Mesendoderm (in vitro differentiated cells): ENCODE results near the gene FAM3C.

Experiments used
- DNase-seq: peaks from one replicate; pipeline ENCODE4 v3.0.0; 2013
- H2AK5ac ChIP-seq: 2 replicates; pipeline ENCODE4 v1.6.1; 2013; ENCODE audit warnings: low read length, inconsistent platforms
- H2BK120ac ChIP-seq: 2 replicates; pipeline ENCODE4 v1.6.1; 2013; ENCODE audit warnings: low read depth, mild to moderate bottlenecking, low read length, moderate library complexity, mixed read lengths
- H2BK15ac ChIP-seq: replicated peaks from 2 replicates; pipeline ENCODE4 v1.6.1; 2013; ENCODE audit warnings: low read depth, mild to moderate bottlenecking, moderate library complexity
- H2BK5ac ChIP-seq: 2 replicates; pipeline ENCODE4 v1.6.1; 2013; ENCODE audit warnings: low read length, inconsistent platforms
- H3K18ac ChIP-seq: 2 replicates; pipeline ENCODE4 v1.6.1; 2013; ENCODE audit warnings: mild to moderate bottlenecking, low read length, mixed read lengths
- H3K23ac ChIP-seq: one replicate; pipeline ENCODE4 v1.6.1; 2013; ENCODE audit warnings: low read length
- H3K27ac ChIP-seq: 2 replicates; pipeline ENCODE4 v1.5.1; 2013; ENCODE audit warnings: low read depth, mild to moderate bottlenecking, inconsistent platforms, low read length, moderate library complexity
- H3K27me3 ChIP-seq: 2 replicates; pipeline ENCODE4 v1.6.1; 2013; ENCODE audit warnings: low read length, control low read depth, mild to moderate bottlenecking, inconsistent platforms; ENCODE audit not compliant: insufficient read depth, poor library complexity
- H3K36me3 ChIP-seq: 2 replicates; pipeline ENCODE4 v1.6.1; 2013; ENCODE audit warnings: low read length, inconsistent platforms; ENCODE audit not compliant: control insufficient read depth, insufficient read depth
- H3K4ac ChIP-seq: one replicate; pipeline ENCODE4 v1.6.1; 2013; ENCODE audit warnings: low read depth, mild to moderate bottlenecking, low read length, moderate library complexity
- H3K4me1 ChIP-seq: 2 replicates; pipeline ENCODE4 v1.6.1; 2013; ENCODE audit warnings: low read depth, low read length, inconsistent platforms; ENCODE audit not compliant: control insufficient read depth
- H3K4me2 ChIP-seq: 2 replicates; pipeline ENCODE4 v1.6.1; 2013; ENCODE audit warnings: low read length
- H3K4me3 ChIP-seq: 2 replicates; pipeline ENCODE4 v1.5.1; 2013; ENCODE audit warnings: mild to moderate bottlenecking, low read length
- H3K56ac ChIP-seq: one replicate; pipeline ENCODE4 v1.6.1; 2013; ENCODE audit warnings: low read length
- H3K79me1 ChIP-seq: 2 replicates; pipeline ENCODE4 v1.6.1; 2013; ENCODE audit warnings: low read length, inconsistent platforms
- H3K79me2 ChIP-seq: 2 replicates; pipeline ENCODE4 v1.6.1; 2013; ENCODE audit warnings: mild to moderate bottlenecking, low read length; ENCODE audit not compliant: control insufficient read depth, insufficient read depth
- H3K9ac ChIP-seq: 2 replicates; pipeline ENCODE4 v1.6.1; 2013; ENCODE audit warnings: low read length, inconsistent platforms
- H4K5ac ChIP-seq: one replicate; pipeline ENCODE4 v1.6.1; 2013; ENCODE audit warnings: low read length
- H4K8ac ChIP-seq: one replicate; pipeline ENCODE4 v1.6.1; 2013; ENCODE audit warnings: low read depth, mild to moderate bottlenecking, control low read depth, low read length, moderate library complexity
- WGBS: extraction: QIAGEN DNeasy Blood & Tissue Kit; methylation state at CpG from one replicate; pipeline ENCODE4 v1.1.7; 2013; ENCODE audit warnings: low lambda C conversion rate, missing lambda C conversion rate; ENCODE audit not compliant: insufficient coverage; ENCODE audit errors: extremely low coverage; 5-methylcytosine and 5-hydroxymethylcytosine counted together

FAM3C gene

DNA sequence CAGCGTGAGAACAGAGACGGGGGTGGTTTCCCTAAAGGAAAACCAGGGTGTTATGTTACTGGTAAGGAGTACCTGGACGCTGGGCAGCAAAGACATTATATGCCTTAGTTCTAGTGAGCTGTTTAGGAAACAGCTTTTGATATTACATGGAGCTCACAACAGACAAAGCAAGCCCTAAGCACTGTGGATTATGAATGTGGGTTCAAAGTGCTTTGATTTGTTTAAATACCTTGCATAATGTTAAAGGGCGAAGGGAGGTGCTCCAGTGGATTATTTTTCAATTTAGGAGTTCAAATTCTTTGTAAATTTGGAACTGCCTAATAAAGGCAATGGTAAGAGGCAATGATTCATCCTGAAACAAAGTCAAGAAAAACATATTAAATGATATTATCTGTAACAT is 53.5 kb downstream of the FAM3C start:
- Histone ChIP-seq H3K9ac (no peak overlapping the region), H4K5ac (no peak overlapping the region), H3K4me1 (no peaks in the 10 kb centered on the region), H3K18ac (no peak overlapping the region), H4K8ac (no peak overlapping the region), H2BK120ac (no peak overlapping the region), H2BK15ac (no peak overlapping the region), H3K4me2 (no peak overlapping the region), H3K79me2 (no peaks in the 10 kb centered on the region), H3K79me1 (no peaks in the 10 kb centered on the region), H2BK5ac (no peak overlapping the region), H2AK5ac (no peak overlapping the region), H3K4ac (no peak overlapping the region), H3K27me3 (no peaks in the 10 kb centered on the region), H3K4me3 (no peak overlapping the region), H3K23ac (no peak overlapping the region), H3K27ac (no peak overlapping the region), H3K56ac (no peak overlapping the region), H3K36me3 (no peaks in the 10 kb centered on the region)
- DNase-seq = no peak
- no CpG with 5 or more reads among the region's 4 CpGs for WGBS

- H3K4me3 ChIP-seq = no peak overlapping the region
- no peaks in the 10 kb centered on the region for H3K79me1 ChIP-seq
- DNase-seq = no peak
- no peak overlapping the region for H3K4ac ChIP-seq
- H3K4me2 ChIP-seq = no peak overlapping the region
- H3K18ac ChIP-seq = no peak overlapping the region
- no peaks in the 10 kb centered on the region for H3K79me2 ChIP-seq
- no peak overlapping the region for H3K56ac ChIP-seq
- H3K27me3 ChIP-seq = no peaks in the 10 kb centered on the region
- H3K4me1 ChIP-seq = no peaks in the 10 kb centered on the region
- no peak overlapping the region for H4K8ac ChIP-seq
- H2BK120ac ChIP-seq = no peak overlapping the region
- no peak overlapping the region for H2BK15ac ChIP-seq
- H3K36me3 ChIP-seq = no peaks in the 10 kb centered on the region
- H3K9ac ChIP-seq = no peak overlapping the region
- no peak overlapping the region for H3K23ac ChIP-seq
- no peak overlapping the region for H4K5ac ChIP-seq
- H3K27ac ChIP-seq = no peak overlapping the region
- no peak overlapping the region for H2BK5ac ChIP-seq
- H2AK5ac ChIP-seq = no peak overlapping the region
Measured at GRCh38 chr7:121341933-121342332, 54.2 kb downstream of the FAM3C start.

DNA sequence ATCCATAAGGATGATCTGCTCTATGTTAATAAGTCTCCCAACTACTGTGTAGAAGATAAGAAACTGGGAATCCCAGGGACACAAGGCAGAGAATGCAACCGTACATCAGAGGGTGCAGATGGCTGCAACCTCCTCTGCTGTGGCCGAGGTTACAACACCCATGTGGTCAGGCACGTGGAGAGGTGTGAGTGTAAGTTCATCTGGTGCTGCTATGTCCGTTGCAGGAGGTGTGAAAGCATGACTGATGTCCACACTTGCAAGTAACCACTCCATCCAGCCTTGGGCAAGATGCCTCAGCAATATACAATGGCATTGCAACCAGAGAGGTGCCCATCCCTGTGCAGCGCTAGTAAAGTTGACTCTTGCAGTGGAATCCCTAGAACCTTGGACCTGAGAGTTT is 57.0 kb downstream of the FAM3C start:
- H3K4me3 ChIP-seq = no peak overlapping the region
- no peaks in the 10 kb centered on the region for H3K79me2 ChIP-seq
- no peak overlapping the region for H2BK15ac ChIP-seq
- no peak overlapping the region for H3K56ac ChIP-seq
- no peak overlapping the region for H3K27ac ChIP-seq
- H2AK5ac ChIP-seq = no peak overlapping the region
- no peak overlapping the region for H4K8ac ChIP-seq
- H3K36me3 ChIP-seq = no peaks in the 10 kb centered on the region
- DNase-seq = no peak
- H4K5ac ChIP-seq = no peak overlapping the region
- H3K18ac ChIP-seq = no peak overlapping the region
- no CpG with 5 or more reads among the region's 5 CpGs for WGBS
- no peak overlapping the region for H2BK5ac ChIP-seq
- H3K4me1 ChIP-seq = no peaks in the 10 kb centered on the region
- no peak overlapping the region for H3K4ac ChIP-seq
- no peak overlapping the region for H2BK120ac ChIP-seq
- H3K4me2 ChIP-seq = no peak overlapping the region
- H3K27me3 ChIP-seq = no peaks in the 10 kb centered on the region
- H3K23ac ChIP-seq = no peak overlapping the region
- H3K9ac ChIP-seq = no peak overlapping the region
- H3K79me1 ChIP-seq = no peaks in the 10 kb centered on the region

DNA sequence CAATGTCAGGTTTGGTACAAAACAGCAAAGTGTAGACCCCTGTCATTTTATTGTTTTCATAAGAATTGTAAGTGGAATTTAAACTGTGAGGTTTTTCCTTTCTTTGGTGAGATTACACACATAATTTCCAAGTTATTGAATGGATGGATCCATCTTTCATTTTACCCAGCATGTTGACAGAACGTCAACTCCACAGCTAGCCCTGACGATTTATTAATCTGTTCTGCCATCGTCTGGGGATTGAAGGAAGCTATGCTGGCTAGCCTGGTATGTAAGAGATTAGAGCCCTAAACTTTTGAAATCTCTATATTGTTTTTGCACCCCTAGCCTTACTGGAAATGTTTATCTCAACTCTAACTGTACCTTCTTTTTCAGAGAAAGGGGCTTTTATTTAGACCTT is 58.7 kb downstream of the FAM3C start:
- no CpG with 5 or more reads among the region's 3 CpGs for WGBS
- H3K79me2 ChIP-seq = no peaks in the 10 kb centered on the region
- no peak overlapping the region for H3K4me3 ChIP-seq

GRCh38 chr7:121336579-121336978 is 59.5 kb downstream of the FAM3C start:
- no peak overlapping the region for H3K18ac ChIP-seq
- no peaks in the 10 kb centered on the region for H3K79me1 ChIP-seq
- no peak overlapping the region for H4K8ac ChIP-seq
- H2BK5ac ChIP-seq = no peak overlapping the region
- H3K27me3 ChIP-seq = no peaks in the 10 kb centered on the region
- H2BK120ac ChIP-seq = no peak overlapping the region
- H4K5ac ChIP-seq = no peak overlapping the region
- no peaks in the 10 kb centered on the region for H3K79me2 ChIP-seq
- no peak for DNase-seq
- H2AK5ac ChIP-seq = no peak overlapping the region
- no peak overlapping the region for H3K4me2 ChIP-seq
- H3K23ac ChIP-seq = no peak overlapping the region
- H3K4me1 ChIP-seq = no peaks in the 10 kb centered on the region
- H3K27ac ChIP-seq = no peak overlapping the region
- H2BK15ac ChIP-seq = no peak overlapping the region
- no peak overlapping the region for H3K9ac ChIP-seq
- no peak overlapping the region for H3K4ac ChIP-seq
- no peak overlapping the region for H3K56ac ChIP-seq
- no CpG with 5 or more reads among the region's 3 CpGs for WGBS
- no peak overlapping the region for H3K4me3 ChIP-seq
- H3K36me3 ChIP-seq = no peaks in the 10 kb centered on the region

More for the DNA sequence above, 58.7 kb downstream of the FAM3C start:
- no peak overlapping the region for H4K8ac ChIP-seq
- no peak overlapping the region for H3K9ac ChIP-seq
- H3K56ac ChIP-seq = no peak overlapping the region
- H3K36me3 ChIP-seq = no peaks in the 10 kb centered on the region
- H3K4me2 ChIP-seq = no peak overlapping the region
- H3K4ac ChIP-seq = no peak overlapping the region
- no peaks in the 10 kb centered on the region for H3K27me3 ChIP-seq
- no peak overlapping the region for H3K18ac ChIP-seq
- no peaks in the 10 kb centered on the region for H3K79me1 ChIP-seq
- no peak overlapping the region for H2AK5ac ChIP-seq
- no peak overlapping the region for H2BK120ac ChIP-seq
- no peak overlapping the region for H2BK15ac ChIP-seq
- DNase-seq = no peak
- H3K27ac ChIP-seq = no peak overlapping the region
- H3K4me1 ChIP-seq = no peaks in the 10 kb centered on the region
- no peak overlapping the region for H3K23ac ChIP-seq
- H4K5ac ChIP-seq = no peak overlapping the region
- no peak overlapping the region for H2BK5ac ChIP-seq

GRCh38 chr7:121334875-121335648 is 61.0 kb downstream of the FAM3C start:
- Histone ChIP-seq H3K4ac (no peak overlapping the region), H4K5ac (no peak overlapping the region), H3K4me1 (no peaks in the 10 kb centered on the region), H3K79me1 (no peaks in the 10 kb centered on the region), H3K27me3 (peaks cover 4% of the 10 kb centered on the region), H3K56ac (no peak overlapping the region), H2AK5ac (no peak overlapping the region), H3K36me3 (no peaks in the 10 kb centered on the region), H2BK5ac (no peak overlapping the region), H3K23ac (no peak overlapping the region), H2BK15ac (no peak overlapping the region), H3K4me3 (no peak overlapping the region), H3K27ac (no peak overlapping the region), H4K8ac (no peak overlapping the region), H3K18ac (no peak overlapping the region), H3K79me2 (no peaks in the 10 kb centered on the region), H3K9ac (no peak overlapping the region), H2BK120ac (no peak overlapping the region), H3K4me2 (no peak overlapping the region)
- no peak for DNase-seq
- WGBS = no CpG with 5 or more reads among the region's 10 CpGs
